ENCODE results near the gene LRSAM1.
A peak's percentile ranks its signal among the peaks of the same experiment; 100 is the strongest.
"Not testable (repeated sequence)": the region's sequence is repeated elsewhere in the genome, so short reads cannot be mapped to it uniquely, and the experiment has no call there.

Gene LRSAM1

DNA sequence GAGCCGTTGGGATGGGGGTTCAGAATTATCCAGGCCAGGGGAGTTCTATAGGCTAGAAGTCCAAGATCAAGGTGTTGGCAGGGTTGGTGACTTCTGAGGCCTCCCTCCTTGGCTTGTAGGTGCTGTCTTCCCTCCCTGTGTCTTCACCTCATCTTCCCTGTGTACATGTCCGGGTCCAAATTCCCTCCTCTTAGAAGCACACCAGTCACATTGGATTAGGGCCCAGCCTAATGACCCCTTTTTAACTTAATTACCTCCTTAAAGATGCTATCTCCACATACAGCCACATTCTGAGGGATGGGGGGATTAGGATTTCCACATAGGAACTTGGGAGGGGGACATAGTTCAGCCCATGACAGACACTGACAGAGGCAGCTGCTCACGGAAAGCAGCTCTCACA, 12.1 kb downstream of the LRSAM1 start:
- no peak for DNase-seq

- peak; percentile 43 for DNase-seq
Measured at GRCh38 chr9:127463911-127464310, 12.6 kb downstream of the LRSAM1 start.

DNA sequence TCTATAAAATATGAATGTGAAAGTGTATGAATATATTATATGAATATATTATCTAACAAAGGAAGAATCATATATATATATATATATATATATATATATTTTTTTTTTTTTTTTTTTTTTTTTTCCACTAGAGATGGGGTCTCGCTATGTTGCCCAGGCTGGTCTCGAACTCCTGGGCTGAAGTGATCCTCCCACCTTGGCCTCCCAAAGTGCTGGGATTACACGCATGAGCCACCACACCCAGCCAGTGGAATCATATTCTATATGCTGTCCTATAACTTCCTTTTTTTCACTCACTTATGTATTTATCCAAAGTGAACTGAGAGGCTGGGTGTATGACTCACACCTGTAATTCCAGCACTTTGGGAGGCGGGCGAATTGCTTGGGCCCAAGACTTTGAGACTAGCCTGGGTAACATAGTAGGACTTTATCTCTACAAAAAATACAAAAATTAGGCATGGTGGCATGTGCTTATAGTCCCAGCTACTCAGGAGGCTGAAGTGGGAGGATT, 15.2 kb downstream of the LRSAM1 start:
- DNase-seq, result not testable (repeated sequence)

DNA sequence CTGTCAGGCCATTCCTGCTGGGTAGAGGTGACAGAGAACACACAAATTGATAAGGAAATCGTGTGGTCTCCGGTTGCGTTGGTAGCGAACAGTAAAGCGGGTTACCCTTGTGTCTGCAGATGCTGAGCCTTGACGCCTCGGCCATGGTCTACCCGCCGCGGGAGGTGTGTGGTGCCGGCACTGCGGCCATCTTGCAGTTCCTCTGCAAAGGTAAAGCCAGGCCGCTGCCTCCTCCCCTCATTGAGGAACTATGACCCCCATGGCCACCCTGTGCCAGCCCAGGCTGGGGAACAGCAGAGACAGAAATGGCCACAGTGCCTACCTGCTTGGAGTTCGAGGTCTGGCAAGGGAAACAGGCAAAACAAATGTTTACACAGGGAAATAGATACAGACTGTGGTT, 16.3 kb downstream of the LRSAM1 start:
- DNase-seq, result no peak

GRCh38 chr9:127470662-127471061, 19.4 kb downstream of the LRSAM1 start:
- no peak for DNase-seq

DNA sequence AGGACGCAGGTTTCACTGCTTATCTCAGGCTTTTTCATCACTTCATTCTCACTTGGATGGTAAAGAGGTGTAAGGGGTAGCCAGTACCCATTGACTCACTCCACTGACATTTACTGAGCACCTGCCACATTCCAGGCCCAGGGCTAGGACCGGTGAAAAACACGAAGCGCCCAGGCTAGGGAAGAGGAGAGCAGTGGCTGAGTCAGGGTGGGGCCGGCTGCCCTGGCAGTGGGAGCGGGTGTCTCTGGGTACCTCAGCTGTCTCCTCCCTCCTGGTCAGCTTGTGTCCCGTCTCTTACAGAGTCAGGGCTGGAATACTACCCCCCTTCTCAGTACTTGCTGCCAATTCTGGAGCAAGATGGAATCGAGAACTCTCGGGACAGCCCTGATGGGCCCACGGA, 22.2 kb downstream of the LRSAM1 start:
- no peak for DNase-seq

GRCh38 chr9:127473932-127474331, 22.6 kb downstream of the LRSAM1 start:
- DNase-seq, result no peak

DNA sequence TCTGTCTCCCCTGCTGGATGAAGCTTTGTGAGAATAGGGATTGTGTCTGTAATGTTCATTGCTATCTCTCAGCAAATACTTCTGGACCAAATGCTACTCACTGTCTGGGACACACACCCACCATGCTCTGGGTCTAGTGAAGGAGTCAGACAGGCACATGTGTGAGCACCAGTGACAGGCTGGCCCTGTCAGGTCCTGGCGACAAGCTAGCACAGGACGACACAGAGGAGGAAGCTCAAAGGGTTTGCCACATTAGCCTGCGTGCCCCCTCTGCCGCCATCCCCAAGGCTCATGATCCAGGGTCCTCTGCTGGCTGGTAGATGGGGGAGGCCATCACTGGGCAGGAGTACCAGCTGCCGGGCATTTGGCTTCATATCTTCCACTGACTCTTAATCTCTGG, 23.3 kb downstream of the LRSAM1 start:
- DNase-seq, result no peak

DNA sequence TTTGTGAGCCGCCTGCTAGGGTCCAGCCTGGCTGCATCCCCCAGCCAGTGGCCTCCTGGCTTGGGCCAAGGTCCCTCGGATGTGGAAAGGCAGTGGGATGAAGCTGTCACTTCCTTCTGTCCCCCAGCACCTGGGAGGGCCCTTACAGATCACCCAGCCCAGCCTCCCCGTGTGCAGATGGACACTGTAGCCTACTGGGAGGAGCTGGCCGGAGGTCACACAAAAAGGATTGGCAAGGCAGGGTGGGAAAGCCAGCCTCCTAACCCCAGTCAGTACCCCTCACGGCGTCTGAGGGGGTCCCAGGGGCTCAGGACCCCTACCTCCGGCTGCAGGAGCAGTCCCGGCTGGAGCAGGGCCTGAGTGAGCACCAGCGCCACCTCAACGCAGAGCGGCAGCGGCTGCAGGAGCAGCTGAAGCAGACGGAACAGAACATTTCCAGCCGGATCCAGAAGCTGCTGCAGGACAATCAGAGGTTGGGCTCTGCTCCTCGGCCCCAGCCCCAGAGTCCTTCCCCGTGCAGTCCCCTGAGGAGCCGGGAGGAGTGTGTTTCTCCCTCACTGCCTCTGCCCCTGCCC, 28.3 kb downstream of the LRSAM1 start:
- DNase-seq, result no peak

DNA sequence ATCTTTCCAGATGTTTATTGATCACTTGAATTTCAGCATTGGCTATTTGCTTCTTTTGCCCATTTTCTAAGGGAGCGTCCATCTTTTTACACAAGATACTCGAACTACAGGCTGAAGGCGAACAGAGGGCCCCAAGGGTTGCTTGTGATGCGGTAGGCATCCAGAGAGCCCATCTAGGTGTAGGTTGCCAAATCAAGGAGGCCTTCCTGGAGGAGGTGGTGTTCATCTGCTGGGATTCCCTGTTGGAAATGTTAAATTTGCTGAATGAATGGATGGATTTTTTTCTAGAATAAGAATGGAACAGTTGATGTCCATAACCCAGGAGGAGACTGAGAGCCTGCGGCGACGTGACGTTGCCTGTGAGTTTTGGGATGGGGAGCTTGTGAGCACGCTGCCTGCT, 31.4 kb downstream of the LRSAM1 start:
- DNase-seq, result no peak

DNA sequence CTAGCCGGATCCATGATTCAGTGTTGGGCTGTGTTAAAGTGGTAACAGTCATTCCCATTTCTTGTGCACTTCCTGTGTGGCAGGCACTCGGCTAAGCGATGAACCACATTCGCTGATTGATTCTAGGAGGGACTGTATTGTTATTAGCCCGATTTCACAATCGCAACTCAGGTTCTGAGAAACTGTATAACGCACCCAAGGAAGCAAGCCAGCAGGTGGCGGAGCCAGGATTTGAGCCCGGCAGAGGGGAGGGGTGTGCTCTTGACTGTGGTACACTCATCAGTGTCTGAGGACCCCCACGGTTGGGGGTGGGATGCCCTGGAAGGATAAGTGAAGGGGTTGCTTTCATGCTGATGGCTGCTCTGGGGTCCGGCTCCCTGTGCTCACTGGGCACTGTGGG, 34.7 kb downstream of the LRSAM1 start:
- DNase-seq, result no peak

- DNase-seq, result no peak
Measured at GRCh38 chr9:127488946-127489345, 37.6 kb downstream of the LRSAM1 start.

- DNase-seq, result no peak
Measured at GRCh38 chr9:127489471-127490115, 38.3 kb downstream of the LRSAM1 start.

- no peak for DNase-seq
Measured at GRCh38 chr9:127490535-127491230, 39.4 kb downstream of the LRSAM1 start.

DNA sequence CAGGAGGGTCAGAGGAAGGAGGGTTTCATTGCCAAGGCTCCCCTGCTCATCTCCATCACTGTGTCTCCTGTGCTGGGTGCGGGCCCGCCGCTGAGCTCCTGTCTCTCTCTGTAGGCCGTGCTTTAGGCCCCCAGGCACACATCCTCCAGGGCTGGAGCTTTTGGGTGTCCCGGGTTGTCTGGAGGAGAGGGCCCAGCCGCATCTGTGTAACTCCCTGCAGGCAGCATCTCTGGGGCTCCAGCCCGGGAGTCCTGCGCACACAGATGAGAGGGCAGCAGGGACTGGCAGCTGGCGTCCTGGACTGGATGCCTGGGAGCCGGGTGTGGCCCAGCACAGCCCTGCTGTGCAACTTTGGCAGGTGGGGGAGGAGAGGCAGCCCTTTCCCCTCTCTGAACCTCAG, 40.2 kb downstream of the LRSAM1 start:
- DNase-seq, result no peak

- DNase-seq, result no peak
Measured at GRCh38 chr9:127492616-127493015, 41.3 kb downstream of the LRSAM1 start.

DNA sequence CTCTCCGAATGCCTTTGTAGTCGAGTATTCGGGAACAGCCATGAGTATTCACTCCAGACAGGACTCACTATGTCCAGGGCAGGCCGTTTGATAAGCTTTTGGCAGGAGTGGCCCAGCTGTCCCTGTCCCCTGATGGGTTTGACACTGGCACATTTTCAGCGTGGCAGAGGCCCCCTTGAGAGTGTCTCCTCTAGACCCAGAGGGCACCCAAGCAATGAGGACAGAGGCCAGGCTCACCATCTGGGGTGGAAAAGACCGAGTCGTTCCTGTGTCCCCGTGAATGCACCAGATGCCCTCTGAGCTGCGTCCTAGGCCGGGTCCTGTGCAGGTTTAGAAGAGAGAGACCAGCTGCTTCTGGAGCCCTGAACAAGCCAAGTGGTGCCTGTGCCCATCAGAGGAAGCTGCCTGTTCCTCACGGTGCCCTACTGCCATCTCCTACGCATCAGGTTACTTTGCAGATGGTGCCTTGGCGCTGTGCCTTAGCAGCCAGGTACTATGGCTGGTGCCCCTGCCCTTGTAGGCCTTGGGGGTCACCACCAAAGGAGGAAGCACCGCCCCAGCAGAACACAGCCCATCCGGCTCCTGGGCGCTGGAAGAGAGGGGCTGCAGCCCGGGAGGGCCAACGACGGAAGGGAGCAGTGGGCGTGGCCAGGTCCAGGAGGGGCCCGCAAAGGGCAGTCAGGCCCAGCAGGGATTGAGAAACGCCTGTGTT, 42.4 kb downstream of the LRSAM1 start:
- no peak for DNase-seq

GRCh38 chr9:127494304-127494702, 43.0 kb downstream of the LRSAM1 start:
- DNase-seq, result no peak

GRCh38 chr9:127495884-127496555, 44.7 kb downstream of the LRSAM1 start:
- no peak for DNase-seq

GRCh38 chr9:127496974-127497373, 45.7 kb downstream of the LRSAM1 start:
- no peak for DNase-seq

- no peak for DNase-seq
Measured at GRCh38 chr9:127497656-127498290, 46.5 kb downstream of the LRSAM1 start.

DNA sequence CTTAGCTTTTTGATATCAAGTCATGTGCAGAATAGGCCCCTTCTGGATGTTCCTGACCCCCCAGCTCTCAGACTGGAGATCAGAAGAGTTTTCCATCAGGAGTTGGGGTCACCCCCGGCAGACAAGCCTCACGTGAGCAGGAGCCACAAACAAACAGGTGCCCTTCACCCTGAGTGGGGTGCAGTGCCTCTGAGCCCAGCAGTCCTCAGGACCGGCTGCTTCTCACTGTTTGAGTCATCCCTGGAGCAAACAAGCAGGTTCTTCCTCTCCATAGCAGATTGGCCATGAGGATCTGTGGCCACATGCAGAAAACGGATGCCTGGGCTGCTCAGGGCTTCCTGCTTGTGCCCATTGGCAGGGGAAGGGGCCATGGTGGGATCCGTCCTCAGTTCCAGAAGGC, 47.0 kb downstream of the LRSAM1 start:
- DNase-seq, result no peak

DNA sequence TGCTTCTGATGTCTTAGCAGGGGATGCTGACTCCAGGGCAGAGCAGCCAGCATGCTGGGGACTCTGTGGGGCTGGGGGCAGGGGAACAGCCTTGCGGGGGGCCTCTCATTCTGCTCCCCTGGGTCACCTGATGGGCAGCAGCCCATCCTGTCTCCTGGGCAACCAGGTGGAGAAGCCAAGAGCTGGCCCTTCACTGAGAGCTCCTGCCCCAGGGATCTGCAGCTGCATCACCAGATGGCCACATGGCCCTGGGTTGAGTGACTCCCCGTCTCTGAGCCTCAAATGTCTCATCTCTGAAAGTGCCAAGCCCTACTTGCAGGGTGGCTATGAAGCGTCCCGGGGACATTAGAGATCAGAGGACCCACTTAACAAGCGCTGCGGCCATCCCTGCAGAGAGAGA, 49.1 kb downstream of the LRSAM1 start:
- DNase-seq, result no peak
